Superior temporal gyrus (tissue), 1 donor: ENCODE measurements around the gene ESYT1.
"Not testable (repeated sequence)": the region's sequence is repeated elsewhere in the genome, so short reads cannot be mapped to it uniquely, and the experiment has no call there.

Experiments
- DNase-seq: peaks from one replicate; pipeline ENCODE4 v3.0.0-alpha.2; 2016; ENCODE audit errors: extremely low spot score

Gene ESYT1

DNA sequence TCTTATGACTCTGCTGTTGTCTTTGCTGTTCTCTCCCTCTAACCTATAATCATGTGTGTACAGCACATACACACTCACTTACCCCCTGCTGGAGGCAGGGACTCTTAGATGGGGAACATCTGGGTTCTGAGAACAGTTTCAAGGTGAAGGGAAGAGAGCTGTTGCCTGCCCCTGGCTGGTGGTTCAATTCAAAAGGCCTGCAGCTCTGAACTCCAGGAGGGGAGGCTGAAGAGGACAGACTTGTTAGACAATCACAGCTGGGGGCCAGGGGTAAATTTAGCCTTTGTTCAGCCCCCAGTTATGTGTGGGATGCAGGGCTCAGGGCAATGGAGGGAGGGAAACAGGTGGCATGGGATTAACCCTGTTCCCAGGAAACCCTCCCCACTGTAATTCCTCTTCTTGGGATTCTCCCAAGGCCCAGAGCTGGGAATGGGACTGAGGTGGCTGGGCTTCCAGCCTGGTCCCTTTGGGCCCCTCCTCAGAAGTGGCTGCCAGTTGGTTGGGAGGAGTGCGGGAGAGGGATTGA lies 26.2 kb downstream of the ESYT1 start:
- DNase-seq: no peak

DNA sequence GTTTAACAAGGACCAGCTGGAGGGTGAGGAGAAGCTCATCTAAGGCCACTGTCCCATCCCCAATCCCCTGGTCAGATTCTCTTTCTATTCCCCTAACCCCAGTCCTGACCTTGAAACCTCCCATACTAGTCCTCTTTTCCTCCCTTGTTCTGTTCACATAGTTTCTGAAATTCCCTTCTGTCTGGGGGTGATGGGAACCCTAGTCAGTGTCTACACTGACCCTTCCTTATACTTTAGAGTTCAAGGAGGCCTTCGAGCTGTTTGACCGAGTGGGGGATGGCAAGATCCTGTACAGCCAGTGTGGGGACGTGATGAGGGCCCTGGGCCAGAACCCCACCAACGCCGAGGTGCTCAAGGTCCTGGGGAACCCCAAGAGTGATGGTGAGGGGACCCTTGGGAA lies 26.8 kb downstream of the ESYT1 start:
- DNase-seq: no peak

GRCh38 chr12:56155256-56155845 lies 27.3 kb downstream of the ESYT1 start:
- no peak for DNase-seq

DNA sequence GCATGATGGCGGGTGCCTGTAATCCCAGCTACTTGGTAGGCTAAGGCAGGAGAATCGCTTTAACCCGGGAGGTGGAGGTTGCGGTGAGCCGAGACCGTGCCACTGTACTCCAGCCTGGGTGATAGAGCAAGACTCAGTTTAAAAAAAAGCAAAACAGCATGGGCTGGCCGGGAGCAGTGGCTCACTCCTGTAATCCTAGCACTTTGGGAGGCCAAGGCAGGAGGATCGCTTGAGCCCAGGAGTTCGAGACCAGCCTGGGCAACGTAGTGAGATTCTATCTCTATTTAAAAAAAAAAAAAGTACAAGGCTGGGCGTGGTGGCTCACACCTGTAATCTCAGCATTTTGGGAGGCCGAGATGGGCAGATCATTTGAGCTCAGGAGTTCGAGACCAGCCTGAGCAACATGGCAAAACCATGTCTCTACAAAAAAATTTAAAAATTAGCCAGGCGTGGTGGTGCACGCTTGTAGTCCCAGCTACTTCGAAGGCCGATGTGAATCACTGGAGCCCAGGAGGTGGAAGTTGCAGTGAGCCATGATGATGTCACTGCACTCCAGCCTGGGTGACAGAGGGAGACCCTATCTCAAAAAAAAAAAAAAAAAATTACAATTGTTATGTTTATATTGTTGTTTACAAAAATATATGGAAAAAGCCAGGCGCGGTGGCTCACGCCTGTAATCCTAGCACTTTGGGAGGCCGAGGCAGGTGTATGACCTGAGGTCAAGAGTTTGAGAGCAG lies 28.6 kb downstream of the ESYT1 start:
- DNase-seq: not testable (repeated sequence)

DNA sequence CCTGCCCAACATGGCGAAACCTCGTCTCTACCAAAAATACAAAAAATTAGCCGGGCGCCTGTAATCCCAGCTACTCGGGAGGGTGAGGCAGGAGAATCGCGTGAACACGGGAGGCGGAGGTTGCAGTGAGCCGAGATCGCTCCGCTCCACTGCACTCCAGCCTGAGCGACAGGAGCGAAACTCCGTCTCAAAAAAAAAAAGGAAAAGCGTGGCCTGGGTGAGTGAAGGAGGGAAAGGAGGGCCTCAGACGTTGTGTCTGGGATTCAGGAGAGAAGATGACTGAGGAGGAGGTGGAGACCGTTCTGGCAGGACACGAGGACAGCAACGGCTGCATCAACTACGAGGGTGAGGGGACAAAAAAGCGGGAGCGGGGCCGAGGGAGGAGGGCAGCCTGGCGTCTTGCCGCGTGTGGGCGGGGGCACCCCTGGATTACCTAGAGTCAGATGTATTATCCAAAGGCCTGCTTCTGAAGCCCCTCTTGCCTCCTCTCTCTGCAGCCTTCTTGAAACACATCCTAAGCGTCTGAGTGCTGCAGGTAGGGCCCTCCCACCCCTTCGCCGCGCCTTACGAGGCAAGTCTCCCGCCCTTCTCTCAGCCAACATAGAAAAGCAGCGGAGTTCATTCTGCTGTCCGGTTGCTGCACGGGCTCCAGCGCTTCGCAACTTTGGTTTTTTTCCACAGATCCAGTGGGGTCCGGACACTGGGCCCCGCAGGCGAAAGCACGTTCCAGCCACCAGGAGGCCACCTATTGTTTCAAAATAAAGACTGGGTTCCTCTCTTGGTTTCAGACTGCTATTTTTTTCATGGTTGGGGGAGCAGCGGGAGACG lies 29.3 kb downstream of the ESYT1 start:
- peak; percentile 60 for DNase-seq

GRCh38 chr12:56158029-56158925 lies 30.2 kb downstream of the ESYT1 start, which contains the start of gene MYL6:
Gene MYL6 (plus strand): TSS chr12:56158359. CDS start chr12:56158402, 43 bp downstream.
- DNase-seq: peak; percentile 99

DNA sequence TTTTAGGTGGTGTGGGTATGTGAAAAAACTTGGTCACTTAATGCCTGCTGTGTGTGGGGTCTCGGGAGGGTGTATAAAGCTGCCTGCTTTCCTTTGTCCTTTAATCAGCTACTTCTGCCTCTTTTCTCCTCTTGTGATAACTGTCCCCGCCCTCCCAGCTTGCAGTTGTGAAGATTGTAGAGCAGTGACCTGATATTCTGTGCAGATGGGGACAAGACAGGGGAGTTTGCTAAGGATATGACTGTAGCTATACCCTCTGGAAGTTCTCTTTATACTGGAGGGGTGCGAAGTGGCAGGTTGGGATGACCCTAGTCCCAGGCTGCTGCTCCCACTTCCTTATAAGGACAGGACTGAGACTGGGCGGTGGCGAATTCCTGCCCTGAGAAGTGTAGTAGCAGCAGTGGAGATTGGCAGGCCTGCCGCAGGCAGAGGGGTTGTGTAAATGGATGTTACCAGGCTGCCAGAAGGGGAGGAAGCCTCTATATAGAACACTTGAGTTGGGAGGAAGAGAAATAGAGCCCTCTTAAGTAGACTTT lies 30.9 kb downstream of the ESYT1 start:
- peak; percentile 50 for DNase-seq

DNA sequence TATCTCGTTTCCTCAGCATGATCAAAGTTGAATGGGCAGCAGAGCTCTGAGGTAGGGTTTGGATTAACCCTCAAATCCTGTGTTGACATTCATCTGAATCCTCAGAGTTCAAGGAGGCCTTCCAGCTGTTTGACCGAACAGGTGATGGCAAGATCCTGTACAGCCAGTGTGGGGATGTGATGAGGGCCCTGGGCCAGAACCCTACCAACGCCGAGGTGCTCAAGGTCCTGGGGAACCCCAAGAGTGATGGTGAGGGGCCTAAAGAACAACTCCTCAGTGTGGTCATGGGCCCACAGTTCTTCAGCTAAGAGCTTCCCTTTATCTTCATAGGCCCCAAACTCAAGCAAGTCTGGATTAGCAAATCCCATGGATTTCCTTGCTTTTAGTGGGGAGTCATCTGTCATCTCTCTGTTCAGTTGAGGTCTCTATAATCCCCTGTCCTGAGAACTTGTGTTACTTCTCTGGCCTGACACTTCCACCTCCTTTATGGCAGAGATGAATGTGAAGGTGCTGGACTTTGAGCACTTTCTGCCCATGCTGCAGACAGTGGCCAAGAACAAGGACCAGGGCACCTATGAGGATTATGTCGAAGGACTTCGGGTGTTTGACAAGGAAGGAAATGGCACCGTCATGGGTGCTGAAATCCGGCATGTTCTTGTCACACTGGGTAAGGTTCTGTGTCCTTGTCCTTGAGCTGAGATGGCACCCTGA lies 31.6 kb downstream of the ESYT1 start:
- DNase-seq: no peak

DNA sequence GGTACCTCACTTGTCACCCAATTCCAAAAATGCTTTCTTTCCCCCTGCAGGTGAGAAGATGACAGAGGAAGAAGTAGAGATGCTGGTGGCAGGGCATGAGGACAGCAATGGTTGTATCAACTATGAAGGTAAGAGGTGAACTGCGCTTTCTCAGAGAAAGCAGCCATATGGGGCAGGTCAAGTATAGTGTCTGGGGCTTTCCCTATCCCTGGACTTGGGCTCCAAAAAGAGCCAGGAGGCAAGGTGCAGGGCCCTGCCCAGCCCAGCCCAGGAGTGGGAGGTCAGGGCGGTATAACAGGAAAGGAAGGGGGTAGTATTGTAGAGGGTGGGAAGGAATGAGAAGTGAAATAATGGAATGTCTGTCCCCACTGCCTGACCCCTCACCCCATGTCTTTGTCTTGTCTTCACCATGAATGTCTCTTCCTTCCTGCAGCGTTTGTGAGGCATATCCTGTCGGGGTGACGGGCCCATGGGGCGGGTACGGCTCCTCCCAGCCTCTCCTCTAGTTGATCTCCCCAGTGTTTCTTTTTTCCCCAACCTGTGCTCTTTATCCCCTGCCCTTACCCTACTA lies 32.2 kb downstream of the ESYT1 start:
- no peak for DNase-seq

DNA sequence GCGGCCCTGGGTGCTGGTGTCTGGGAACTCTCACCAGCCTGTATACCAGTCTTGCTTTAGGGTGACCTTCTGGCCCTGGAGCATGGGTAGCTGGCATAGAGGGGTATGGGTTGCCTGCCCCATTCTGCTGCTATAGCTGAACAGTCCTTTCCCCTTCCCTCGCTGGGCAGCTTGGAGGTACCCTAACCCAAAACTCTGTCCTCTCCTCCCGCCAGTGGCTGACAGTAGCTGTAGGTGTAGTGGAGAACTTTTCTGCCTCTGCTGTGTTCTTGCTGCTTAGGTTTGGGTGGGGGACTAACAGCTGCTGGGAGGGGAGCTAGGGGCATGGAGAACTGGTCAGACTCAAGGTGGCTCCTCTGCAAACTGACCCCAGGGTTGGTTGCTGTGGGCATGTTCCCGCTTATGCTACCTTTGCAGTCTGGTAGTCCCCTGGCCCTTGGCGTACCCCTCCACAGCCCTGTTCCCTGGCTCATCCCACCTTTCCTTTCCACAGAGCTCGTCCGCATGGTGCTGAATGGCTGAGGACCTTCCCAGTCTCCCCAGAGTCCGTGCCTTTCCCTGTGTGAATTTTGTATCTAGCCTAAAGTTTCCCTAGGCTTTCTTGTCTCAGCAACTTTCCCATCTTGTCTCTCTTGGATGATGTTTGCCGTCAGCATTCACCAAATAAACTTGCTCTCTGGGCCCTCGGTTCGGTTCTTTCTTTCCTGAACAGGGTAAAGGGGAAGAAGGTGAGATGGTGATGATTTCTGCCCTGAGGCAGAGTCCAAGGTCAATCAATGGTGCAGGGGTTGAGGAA lies 33.0 kb downstream of the ESYT1 start:
- DNase-seq: no peak

DNA sequence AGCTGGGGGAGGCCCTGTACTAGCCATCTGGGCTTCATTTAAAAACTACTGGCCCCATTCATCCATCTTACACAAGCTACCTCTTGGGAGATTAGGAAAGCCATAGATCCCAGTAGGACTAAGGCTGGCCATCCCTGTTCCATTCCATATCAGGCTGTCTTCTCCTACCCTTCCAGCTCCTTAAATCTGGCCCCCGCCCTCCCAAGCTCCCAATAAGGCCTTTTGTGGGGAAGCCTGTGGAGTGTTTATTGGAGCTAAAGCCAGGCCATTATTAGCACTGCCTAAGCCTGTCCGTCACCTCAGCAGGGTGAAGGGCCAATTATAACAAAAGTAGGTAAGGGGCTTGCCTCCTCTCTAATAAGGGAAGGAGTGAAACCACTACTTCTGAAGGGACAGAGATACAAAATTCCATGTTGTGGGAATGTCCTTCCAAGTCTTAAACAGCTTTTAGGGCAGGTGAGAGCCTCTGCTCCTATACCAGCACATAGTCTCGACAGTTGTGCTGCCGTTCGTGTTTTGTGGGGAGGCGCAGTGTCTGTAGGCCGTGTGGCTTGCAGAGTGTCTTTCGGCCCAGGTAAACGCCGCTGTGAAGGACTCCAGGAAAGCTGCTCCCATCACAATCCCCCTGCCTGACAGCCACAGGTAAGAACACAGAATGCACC lies 33.8 kb downstream of the ESYT1 start:
- peak; percentile 12 for DNase-seq

GRCh38 chr12:56162468-56163290 lies 34.6 kb downstream of the ESYT1 start:
- no peak for DNase-seq

GRCh38 chr12:56163533-56164344 lies 35.7 kb downstream of the ESYT1 start:
- DNase-seq: no peak

- DNase-seq: no peak
Observed at GRCh38 chr12:56164345-56164729, 36.3 kb downstream of the ESYT1 start.

GRCh38 chr12:56165369-56165768 lies 37.3 kb downstream of the ESYT1 start:
- no peak for DNase-seq

- no peak for DNase-seq
Observed at GRCh38 chr12:56169229-56169759, 41.2 kb downstream of the ESYT1 start.

DNA sequence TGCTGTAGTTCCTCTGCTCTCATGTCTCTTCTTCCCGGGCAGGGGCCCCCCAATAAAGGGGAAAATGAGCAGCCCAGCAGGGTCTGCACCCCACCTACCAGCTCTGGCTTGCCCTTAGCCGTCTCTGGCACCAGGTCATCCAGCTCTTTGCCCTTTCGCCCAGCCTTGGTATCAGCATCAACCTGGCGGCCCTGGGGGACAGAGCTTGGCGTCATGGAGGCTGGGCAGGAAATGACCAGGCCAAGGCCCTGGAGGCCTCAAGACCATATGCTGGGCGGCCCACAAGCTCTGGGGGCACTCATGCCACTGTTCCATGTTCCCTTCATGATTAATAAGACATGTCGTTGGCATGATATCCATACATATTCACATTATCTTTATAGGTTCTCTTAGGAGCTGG lies 44.8 kb downstream of the ESYT1 start:
- no peak for DNase-seq
